HG03565 (cell line): Measurements from ENCODE around the gene C1QTNF12.

Experiments
- ATAC-seq: cut with Tn5 transposase; IDR thresholded peaks from one replicate; pipeline ENCODE4 v1.9.1; 2021; ENCODE audit warnings: mild to moderate bottlenecking, moderate library complexity; ENCODE audit not compliant: unreplicated experiment

C1QTNF12 gene, protein sequence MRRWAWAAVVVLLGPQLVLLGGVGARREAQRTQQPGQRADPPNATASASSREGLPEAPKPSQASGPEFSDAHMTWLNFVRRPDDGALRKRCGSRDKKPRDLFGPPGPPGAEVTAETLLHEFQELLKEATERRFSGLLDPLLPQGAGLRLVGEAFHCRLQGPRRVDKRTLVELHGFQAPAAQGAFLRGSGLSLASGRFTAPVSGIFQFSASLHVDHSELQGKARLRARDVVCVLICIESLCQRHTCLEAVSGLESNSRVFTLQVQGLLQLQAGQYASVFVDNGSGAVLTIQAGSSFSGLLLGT

DNA sequence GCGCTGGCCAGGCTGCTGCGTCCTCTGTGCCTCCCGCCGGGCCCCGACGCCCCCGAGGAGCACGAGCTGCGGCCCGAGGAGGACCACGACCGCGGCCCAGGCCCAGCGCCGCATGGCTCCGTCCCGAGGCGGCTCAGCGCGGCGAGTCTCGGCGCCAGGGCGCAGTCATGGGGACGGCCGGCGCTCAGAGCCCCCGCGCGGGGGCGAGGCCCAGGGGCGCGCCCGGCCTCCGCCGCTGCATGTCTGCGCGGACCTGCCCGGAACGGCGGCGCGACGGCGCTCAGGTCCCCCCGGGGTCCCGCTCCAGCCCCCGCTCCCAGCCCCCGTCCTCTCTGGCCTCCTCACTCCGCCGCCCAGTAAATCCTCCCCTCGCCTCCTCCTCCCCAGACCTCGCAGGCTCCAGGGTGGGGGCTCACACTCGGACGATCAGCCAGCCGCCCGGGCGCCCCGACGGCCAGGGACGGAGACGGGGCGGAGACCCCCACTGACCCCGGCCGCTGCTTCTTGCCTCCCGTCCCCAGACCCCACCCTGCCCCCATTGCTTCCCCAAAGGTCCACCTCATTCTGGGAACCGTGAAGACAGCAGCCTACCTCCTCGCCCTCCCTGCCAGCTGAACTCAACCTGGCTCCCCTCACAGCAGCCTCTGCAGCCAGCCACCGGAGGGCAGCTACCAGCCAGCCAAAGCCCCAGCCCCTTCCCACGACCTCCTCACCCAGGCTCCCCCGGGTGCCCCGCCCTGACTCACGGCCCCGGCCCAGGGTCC, at the start of gene C1QTNF12:
Gene C1QTNF12 (minus strand): TSS at position 146 of the 764 bp plus-strand sequence. CDS start 32 bp downstream, at position 114.
- ATAC-seq = no peak

DNA sequence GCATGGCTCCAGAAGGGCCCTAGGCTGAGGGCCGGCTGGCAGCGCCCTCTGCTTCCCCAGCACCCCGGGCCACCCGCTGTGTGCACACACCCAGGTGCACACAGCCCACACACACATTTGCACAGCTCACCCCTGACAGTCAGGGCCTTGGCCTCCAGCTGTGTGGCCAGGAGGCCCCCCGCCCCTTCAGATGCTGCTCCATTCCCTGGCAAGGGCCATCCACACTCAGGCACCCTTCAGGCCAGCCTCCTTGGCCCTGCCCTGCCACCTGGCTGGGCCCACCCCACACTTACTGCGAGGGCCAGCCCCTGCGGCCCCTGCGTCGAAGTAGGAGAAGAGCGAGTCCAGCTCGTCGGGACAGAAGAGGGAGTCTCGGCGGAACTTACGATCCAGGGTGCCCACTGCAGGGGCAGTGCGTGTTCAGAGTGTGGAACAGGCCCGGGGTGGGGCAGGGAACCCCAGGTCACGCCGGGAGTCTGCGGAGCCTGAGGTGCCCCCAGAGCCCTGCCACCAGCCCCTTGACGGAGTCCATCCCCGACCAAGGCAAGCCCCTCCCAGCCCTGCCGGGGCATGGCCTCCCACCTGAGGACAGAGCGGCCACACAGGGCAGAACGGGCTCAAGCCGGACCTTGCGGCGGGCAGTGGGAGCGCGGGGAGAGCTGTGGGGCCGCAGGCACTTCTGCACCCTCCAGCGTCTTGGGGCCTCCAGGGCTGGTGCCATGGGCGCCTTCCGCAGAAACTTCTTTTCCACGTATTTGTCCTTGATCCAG, 48.8 kb upstream of the C1QTNF12 start:
- ATAC-seq = no peak

DNA sequence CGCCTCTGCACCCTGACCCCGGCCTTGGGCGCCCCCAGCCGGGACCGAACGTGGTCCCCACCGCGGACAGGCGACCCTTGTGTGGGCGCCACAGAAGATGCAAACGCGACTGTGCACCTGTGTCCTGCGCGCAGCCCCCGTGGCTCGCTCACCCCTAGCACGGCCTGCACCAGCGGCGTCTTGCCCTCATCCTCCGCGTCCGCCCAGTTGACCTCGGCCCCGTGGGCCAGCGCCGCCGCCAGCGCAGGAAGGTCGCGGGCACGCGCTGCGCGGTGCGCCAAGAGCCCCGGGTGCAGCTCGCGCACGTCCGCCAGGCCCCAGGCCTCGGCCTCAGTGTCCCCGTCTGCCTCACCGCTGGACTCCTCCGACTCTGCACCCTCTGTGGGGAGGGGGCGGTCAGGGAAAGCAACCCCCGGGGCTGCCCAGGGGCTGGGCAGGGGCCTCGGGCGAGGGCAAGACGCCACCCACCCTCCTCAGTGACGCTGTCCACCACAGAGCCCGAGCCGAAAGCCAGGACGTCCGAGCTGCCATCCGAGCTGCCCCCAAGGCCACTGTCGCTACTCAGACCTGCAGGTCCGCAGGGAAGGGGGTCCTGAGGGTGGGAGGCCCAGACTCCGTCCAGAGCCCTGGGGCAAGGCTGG, 47.8 kb upstream of the C1QTNF12 start:
- ATAC-seq = no peak

DNA sequence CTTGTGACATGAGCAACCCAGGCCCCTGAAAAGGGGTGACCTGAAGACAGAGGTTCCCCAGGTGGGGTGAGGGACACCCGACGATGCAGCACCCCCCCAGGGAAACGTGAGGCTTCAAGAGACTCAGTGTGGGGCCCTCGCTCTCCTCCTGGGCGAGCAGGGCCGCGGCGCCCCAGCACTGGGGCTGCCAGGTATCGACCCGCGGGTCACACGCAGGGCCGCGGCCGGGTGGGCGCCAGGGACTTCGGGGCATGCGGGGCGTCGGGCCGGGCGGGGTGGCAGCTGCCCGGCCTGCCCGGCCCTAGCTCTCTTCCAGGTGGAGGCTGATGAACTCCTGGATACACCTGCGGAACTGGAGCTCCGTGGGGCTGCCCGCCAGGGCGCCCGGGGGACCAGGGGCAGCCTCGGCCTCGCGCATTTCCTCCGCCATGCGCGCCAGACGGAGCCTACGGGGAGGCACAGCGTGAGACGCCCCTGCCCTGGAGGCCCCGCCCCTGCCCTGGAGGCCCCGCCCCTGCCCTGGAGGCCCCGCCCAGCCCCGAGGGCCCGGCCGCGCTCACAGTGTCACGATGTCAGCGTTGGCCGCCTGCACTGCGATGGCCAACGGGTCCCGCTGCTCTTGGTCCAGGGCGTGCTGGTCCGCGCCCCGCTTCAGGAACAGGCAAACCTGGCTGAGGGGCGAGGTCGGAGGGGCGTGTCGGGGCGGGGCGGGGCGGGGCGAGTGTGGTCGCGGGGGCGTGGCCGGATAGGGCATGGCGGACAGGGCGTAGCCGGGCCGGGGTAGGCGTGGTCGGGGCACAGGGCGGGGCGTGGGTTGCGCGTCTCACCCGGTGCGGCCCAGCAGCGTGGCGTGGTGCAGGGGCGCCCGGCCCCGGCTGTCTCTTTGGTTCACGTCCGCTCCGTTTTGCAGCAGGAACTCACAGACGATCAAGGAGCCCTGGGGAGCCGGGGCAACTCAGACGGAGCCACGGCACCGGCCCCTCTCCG, 47.0 kb upstream of the C1QTNF12 start:
- ATAC-seq = no peak

DNA sequence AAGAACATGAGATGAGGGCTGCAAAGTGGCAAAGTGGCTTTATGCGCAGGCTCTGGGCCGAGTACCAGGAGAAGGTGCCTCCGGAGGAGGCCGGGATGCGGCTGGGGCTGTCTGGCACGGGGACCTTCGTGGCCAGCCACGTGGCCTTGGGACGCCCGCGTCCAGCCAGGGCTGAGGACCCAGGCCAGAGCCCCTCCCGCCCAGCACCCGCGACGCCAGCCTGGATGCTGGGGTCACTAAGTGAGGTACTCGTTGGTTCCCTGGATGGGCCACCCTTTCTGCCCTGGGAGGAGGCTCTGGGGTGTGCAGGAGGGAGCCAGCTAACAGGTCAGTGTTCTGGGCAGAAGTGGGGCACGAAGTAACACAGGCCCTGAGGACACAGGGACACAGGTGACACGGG, 46.3 kb upstream of the C1QTNF12 start:
- no peak for ATAC-seq

DNA sequence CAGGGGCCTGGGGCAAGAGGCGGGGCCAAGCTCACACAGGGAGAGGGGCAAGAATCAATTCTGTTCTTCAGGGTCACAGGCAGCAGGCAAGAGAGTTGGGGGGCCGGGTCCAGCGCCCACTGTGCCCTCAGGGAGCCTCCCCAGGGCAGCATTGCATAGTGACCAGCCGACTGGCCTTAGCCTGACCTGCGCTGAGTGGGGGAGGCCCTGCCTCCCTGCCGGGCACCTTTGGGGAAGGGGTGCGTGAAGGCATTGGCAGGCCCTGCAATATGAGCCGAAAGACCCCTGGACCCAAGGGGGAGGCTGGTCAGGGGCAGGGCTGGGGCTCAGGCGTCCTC, 45.9 kb upstream of the C1QTNF12 start:
- ATAC-seq = no peak

DNA sequence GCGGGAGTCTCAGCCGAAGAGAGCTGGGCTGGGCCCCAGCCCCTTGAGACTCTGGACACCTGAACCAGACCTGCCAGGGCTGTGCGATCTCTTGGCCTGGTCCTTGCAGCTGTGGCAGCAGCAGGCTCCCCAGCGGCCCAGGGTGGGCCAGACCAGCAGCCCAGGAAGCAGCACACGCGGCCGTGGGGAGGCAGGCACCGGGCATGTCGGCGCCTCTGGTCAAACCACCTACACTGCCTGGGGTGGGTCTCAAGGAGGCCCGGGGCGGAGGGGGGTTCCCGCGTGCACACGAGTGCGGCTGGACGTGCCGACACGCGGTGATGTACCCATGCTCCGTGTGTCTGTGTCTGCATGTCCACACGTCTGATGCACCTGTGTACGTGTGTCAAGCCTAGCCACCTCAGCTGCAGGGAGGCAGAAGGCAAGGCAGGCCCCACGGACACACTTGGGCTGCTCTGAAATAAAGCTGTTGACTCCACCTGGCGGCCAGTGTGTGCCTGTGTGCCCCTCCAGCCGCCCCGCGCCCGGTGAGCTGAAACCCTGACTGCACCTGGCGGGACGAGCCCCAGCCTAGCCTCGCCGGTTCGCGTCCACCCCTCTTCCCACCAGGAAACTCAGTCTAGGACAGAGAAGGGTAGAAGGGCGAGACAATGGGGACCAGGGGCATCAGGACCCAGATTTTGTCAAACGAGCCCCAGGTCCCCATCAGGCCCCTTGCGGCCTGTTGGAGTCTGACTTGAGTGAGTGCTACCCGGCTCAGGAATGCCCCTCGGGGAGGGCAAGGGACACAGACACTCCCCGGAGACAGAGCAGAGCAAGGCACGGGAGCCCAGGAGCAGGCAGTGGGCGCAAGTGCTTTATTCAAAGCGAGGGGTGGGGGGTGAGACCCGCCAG, 45.3 kb upstream of the C1QTNF12 start:
- no peak for ATAC-seq

DNA sequence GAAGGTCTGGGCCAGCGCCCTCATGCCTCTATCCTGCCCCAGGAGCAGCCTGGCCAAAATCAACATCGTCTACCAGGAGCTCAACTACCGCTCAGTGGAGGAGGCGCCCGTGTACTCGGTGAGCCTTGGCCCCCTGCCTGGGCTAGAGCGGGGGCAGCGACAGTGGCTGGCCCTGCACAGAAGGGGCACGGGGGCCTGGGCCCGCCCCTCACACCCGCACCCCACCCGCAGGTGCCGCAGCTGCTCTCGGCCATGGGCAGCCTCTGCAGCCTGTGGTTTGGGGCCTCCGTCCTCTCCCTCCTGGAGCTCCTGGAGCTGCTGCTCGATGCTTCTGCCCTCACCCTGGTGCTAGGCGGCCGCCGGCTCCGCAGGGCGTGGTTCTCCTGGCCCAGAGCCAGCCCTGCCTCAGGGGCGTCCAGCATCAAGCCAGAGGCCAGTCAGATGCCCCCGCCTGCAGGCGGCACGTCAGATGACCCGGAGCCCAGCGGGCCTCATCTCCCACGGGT, 44.6 kb upstream of the C1QTNF12 start:
- no peak for ATAC-seq

DNA sequence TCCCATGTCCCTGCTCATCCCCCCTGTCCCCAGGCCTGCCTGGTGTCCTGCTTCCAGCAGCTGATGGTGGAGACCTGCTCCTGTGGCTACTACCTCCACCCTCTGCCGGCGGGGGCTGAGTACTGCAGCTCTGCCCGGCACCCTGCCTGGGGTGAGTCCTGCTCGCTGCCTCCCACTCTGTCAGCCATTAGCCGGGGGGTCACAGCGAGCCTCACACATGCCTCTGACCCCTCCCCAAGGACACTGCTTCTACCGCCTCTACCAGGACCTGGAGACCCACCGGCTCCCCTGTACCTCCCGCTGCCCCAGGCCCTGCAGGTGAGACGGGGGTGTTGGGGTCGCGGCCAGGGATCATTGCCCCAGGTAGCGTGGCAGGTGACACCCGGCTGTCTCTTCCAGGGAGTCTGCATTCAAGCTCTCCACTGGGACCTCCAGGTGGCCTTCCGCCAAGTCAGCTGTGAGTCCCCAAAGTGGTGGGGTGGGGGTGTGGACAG, 43.8 kb upstream of the C1QTNF12 start:
- no peak for ATAC-seq

DNA sequence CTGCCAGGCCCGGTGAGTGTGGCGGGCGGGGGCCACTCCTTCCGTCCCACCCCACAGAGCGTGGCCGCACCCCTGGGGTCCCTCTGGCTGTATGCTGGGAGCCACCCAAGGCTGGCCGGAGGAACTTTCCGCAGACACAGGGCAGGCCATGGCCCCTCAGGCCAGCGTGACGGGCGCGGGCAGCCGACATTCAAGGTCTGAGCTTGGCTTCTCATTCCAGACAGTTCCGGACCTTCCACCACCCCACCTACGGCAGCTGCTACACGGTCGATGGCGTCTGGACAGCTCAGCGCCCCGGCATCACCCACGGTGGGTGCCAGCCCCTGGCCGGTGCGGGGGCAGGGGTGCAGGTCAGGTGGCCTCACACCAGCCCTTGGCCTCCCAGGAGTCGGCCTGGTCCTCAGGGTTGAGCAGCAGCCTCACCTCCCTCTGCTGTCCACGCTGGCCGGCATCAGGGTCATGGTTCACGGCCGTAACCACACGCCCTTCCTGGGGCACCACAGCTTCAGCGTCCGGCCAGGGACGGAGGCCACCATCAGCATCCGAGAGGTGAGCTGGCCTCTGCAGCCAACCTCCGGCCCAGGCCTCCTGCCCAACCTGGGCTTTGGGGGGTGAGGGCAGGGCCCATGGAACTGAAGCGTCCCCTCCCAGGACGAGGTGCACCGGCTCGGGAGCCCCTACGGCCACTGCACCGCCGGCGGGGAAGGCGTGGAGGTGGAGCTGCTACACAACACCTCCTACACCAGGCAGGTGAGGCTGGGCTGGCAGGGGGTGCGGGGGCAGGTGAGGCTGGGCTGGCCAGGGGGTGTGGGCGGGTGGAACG, 41.0 kb upstream of the C1QTNF12 start:
- ATAC-seq = no peak

DNA sequence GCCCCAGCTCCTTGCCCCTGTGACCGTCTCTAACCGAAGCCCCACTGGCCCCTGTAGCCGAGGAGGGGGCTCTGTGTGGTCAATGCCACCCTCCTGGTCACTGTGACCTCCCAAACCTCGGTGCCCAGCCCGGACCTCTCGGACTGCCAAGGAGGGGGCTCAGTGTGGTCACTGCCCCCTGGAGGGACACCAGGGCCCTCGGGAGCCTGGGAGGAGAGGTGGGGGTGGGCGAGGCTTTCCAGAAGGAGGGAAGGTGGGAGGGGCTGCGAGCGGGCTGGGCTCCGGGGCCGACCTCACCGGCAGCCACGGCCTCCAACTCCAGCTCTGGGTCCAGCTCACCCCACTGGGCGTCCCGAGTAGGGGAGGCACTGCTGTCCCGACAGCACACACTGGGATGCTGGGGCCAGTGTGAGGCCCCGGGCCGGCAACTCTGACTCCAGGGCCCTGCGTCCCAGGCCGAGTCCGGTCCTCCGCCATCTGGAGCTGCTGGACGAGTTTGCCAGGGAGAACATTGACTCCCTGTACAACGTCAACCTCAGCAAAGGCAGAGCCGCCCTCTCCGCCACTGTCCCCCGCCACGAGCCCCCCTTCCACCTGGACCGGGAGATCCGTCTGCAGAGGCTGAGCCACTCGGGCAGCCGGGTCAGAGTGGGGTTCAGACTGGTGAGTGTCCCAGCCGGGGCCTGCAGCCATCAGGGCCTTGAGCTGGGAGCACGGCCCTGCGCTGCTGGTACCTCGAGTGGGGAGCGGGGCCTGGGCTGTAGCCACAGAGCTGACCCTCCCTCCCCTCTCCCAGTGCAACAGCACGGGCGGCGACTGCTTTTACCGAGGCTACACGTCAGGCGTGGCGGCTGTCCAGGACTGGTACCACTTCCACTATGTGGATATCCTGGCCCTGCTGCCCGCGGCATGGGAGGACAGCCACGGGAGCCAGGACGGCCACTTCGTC, 40.1 kb upstream of the C1QTNF12 start:
- ATAC-seq = no peak

DNA sequence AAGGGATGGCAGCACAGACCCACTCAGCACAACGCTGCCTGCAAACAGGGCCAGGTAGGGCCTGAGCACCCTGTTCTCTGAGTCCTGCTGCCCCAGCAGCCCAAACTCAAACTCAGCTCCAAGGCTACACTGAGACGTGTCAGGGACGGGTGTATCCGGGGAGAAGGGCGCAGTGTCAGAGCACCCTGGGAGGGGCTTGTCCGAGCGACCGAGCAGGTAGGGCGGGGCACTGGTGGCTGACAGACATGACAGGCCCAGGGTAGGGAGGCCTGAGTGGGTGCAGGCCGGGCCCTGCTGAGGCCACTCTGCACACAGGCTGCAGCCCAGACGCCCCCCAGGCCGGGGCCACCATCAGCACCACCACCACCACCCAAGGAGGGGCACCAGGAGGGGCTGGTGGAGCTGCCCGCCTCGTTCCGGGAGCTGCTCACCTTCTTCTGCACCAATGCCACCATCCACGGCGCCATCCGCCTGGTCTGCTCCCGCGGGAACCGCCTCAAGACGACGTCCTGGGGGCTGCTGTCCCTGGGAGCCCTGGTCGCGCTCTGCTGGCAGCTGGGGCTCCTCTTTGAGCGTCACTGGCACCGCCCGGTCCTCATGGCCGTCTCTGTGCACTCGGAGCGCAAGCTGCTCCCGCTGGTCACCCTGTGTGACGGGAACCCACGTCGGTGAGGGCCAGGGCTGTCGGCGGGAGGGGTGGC, 39.2 kb upstream of the C1QTNF12 start:
- no peak for ATAC-seq

DNA sequence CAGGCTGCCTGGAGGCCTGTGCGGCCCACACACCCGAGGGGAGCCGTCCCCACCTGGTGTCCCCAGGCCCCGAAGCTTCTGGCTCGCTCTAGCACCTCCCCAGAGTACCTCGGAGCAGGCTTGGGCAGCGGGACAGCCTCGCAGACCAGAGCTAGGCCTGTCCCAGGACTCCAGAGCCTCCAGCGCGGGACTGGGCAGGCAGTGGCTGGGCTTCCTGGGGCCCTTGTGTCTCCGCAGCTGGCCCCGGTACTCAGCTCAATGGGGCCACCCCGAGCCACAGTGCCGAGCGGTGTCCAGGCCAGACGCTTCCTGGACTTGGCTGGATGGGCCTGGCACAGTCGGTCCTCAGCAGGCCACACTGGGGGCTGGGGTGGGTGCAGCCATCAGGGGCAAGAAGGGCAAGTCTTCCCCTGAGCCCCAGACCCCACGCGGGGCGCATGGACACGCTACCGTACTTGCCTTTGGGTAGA, 38.6 kb upstream of the C1QTNF12 start:
- ATAC-seq = no peak

DNA sequence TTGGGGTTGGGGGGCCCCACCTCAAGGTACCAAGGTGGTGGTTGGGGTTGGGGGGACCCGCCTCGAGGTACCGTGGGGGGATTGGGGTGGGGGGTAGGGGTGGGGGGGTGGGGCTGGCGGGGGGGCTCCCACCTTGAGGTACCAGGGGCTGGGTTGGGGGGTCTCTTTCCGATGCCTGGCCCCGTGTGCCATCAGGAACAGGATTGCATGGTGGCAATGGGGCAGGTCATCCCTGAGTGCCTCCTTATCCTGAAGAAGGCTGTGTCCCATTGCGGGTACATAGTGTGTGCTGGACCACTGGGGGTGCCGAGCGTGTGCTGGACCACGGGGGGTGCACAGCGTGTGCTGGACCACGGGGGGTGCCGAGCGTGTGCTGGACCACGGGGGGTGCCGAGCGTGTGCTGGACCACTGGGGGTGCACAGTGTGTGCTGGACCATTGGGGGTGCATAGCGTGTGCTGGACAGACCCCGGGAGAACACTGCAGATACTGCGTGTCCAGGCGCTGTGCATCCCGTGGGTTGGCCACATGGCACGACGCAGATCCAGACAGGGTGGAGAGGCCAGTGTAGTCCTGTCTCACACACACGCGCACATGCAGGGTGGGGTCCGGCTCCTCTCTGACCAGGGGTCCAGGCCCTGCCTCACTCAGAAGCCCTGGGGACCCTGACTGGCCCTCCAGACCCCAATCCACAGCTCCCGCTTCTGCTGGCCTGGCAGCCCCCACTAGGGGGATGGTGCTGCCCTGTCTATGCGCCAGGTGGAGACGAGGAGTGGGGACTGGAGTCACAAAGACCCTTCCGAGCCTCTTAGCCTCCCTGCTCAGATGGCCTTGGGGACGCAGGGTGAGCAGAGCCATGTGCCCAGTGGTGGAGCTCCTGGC, 37.9 kb upstream of the C1QTNF12 start:
- no peak for ATAC-seq

DNA sequence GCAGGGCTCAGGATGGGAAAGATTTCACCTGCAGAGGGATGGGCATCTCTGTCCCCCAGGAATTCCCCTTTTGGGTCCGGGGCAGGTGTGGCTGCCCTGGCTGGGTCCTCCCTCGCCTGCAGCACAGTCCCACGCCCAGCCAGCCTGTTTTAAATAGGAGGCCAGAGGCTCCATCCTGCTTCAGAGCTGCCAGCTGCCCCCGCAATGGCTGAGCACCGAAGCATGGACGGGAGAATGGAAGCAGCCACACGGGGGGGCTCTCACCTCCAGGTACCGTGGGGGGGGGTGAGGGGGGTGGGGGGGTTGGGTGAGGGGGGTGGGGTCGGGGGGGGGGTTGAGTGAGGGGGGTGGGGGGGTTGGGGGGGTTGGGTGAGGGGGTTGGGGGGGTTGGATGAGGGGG, 37.3 kb upstream of the C1QTNF12 start:
- no peak for ATAC-seq
